Retinal pigment epithelial cell (primary cell): Measurements from ENCODE around the gene TRIM62.
A peak's percentile ranks its signal among the peaks of the same experiment; 100 is the strongest.

ENCODE experiments used
- DNase-seq: peaks from one replicate; pipeline ENCODE4 v3.0.0-alpha.2; 2010; ENCODE audit warnings: low read depth
- H3K4me3 ChIP-seq: 2 replicates; pipeline ENCODE4 v1.5.1; 2011; ENCODE audit warnings: mild to moderate bottlenecking, low read length, control low read depth, moderate library complexity
- TF ChIP-seq, protein P1 (sequence below): conservative IDR thresholded peaks from 2 replicates; pipeline ENCODE4 v1.5.1; 2011; ENCODE audit warnings: low read depth, low read length, control low read depth, inconsistent platforms

The TRIM62 gene

DNA sequence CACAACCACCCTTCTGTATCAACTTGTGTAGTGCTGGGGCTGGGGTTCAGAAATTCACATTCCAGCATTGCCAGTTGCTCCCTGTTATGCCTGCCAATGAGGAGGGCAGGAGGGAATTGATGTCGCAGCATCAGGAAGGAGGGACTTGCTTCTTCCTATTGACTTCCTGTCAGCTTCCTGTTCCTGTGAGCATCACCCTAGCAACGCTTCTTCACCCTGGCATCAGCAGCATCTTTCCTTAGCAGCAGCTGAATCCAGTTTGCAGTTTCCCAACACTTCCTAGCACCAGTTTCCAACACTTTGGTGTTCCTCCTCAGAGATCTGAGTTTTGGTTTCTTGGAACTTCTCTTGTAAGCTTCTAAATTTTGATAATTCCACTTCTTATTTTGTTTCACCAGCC is 8.9 kb upstream of the TRIM62 start:
- no peak overlapping the region for H3K4me3 ChIP-seq
- TF ChIP-seq, protein P1, sequence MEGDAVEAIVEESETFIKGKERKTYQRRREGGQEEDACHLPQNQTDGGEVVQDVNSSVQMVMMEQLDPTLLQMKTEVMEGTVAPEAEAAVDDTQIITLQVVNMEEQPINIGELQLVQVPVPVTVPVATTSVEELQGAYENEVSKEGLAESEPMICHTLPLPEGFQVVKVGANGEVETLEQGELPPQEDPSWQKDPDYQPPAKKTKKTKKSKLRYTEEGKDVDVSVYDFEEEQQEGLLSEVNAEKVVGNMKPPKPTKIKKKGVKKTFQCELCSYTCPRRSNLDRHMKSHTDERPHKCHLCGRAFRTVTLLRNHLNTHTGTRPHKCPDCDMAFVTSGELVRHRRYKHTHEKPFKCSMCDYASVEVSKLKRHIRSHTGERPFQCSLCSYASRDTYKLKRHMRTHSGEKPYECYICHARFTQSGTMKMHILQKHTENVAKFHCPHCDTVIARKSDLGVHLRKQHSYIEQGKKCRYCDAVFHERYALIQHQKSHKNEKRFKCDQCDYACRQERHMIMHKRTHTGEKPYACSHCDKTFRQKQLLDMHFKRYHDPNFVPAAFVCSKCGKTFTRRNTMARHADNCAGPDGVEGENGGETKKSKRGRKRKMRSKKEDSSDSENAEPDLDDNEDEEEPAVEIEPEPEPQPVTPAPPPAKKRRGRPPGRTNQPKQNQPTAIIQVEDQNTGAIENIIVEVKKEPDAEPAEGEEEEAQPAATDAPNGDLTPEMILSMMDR, result no peak
- no peak for DNase-seq

DNA sequence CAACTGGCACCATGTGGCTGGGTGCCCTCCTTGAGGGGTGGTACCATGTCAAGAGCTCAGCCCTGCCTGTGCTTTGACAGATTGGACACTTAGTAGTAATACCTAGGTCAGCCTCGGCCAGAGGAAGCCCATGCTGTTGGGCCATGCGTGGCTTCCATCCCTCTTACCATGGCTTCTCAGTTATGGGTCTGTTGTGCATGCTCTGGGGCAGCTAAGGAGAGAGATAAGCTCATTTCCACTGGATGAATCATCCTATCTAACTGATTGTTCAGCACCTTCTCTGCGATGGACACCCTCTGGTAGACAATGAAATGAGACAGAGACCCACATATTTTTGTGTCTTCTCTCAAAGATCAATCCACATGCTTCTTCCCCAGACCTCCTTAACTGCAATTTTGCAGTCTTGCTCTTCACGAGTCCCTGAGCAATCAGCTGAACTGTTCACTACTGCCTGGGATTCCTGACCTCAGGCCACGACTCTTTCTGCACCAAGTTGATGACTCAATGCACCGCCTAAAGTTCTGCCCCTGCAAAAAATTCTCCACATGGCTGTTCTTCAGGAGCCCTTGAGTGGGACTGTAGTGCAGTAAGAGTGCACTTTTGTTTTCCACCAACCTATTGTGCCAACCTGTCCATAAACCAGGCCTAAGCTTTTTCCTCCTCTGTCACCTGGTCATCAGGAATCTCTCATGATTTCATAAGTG is 6.9 kb upstream of the TRIM62 start:
- H3K4me3 ChIP-seq, result no peak overlapping the region
- TF ChIP-seq, protein P1, result no peak
- DNase-seq, result peak; percentile 0

DNA sequence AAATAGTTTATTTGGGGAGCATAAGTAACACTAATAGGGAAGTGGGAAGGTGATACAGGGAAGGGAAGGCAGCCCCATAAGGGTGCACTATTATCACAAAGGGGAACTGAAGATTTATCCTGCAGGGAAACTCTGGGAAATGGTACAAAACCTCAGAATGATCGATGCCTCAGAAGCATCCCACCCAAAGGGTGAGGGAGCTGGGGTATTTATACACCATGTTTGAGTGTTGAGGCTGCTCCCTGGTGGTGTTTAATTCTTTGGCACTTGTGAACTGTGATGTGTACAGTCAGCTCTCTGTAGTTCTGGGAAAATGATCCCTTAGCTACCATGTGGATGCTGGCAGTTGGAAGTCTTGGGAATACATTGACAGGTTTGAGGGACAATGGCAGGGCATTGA is 5.1 kb upstream of the TRIM62 start:
- no peak for DNase-seq

DNA sequence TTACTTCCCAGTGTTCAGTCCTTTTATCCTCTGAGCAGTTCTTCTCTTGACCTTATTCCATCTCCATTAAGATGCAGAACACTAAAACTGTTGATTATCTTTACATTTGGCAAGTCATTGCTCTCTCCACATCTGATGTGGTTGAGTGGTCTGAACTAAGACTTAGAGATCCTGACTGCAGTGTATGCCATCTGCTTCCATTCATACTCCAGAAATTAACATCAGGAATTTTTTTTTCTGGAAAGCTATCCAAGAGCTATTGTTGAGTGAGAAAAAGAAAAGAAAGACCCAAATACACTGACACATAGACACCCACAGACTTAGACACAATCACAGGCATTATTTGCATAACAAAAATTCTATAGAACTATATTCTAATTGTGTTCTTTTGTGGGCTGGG is 3.7 kb upstream of the TRIM62 start:
- DNase-seq, result no peak
- TF ChIP-seq, protein P1, result no peak
- no peak overlapping the region for H3K4me3 ChIP-seq

More for the DNA sequence above, 5.1 kb upstream of the TRIM62 start:
- TF ChIP-seq, protein P1, result no peak
- no peak overlapping the region for H3K4me3 ChIP-seq

DNA sequence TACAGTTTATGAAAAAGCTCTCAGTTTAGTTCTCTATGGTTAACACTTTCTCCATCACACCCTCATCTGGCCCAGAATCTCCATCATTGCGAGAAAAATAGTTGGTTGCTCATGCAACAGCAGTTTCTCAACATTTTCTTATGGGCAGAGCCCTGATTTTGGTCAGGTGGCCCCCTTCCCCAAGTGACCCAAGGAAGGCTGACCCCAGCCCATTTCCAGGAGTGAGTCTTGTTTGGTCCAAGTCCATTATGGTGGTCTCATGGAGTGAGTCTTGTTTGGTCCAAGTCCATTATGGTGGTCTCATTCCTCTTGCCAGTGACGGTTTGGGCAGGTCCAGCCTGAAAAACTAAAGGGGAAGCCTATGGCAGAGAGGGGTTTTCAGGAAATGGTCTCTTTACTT is 1.5 kb upstream of the TRIM62 start:
- TF ChIP-seq, protein P1, result no peak
- H3K4me3 ChIP-seq, result no peak overlapping the region
- DNase-seq, result no peak

DNA sequence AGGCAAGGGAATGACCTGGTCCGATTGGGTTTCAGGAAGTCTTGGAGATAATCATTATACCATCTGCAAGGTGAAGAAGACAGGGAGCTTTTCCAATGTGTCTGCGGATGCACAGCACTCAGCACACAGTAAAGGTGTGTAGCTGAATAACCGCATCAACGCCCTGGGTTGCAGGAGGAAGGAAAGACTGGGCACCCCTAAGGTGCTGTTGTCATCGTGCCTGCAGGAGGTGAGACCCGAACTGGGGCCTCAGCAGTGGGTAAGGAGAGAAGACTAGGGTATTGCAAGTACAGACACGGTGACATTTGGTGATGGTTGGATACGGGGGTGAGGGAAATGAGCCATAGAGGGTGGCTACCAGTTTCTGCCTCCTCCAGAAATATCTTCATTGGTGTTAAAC is 1.1 kb upstream of the TRIM62 start:
- DNase-seq, result no peak
- no peak overlapping the region for H3K4me3 ChIP-seq
- TF ChIP-seq, protein P1, result no peak

DNA sequence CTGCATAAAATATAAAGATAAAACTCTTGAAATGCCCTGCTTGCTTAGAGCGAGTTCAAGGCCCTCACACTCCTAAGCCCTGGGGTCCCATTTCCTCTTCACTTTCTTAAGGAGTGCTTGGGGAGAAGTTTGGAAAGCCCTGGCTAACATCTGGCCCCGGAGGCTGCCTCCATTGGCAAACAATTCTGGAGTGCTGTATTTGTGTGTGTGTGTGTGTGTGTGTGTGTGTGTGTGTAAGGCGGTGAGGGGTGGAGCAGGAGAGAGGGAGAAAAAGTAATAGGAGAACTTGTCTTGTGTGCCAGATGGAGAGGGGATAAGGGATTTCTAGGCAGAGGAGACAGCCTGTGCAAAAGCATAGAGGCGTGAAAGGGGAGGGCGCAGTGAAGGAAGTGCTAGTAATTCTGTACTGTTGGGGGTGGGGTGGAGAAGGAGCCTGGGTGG is 578 bp upstream of the TRIM62 start:
- DNase-seq, result no peak
- H3K4me3 ChIP-seq, result peak overlapping the region; percentile 72
- TF ChIP-seq, protein P1, result no peak
